Ishikawa (cell line): ENCODE results near the gene KIF1C.

ENCODE experiments used
- CEBPB ChIP-seq: IDR thresholded peaks from 2 replicates; pipeline ENCODE4 v1.6.1; 2012
- CREB1 ChIP-seq: IDR thresholded peaks from 2 replicates; pipeline ENCODE4 v1.6.1; 2012; ENCODE audit warnings: low read depth
- EGR1 ChIP-seq: IDR thresholded peaks from 2 replicates; pipeline ENCODE4 v1.6.1; 2012
- EP300 ChIP-seq: IDR thresholded peaks from 2 replicates; pipeline ENCODE4 v1.6.1; 2012; ENCODE audit warnings: borderline replicate concordance
- FOXM1 ChIP-seq: IDR thresholded peaks from 2 replicates; pipeline ENCODE4 v1.6.1; 2012; ENCODE audit warnings: low read depth, borderline replicate concordance
- NFIC ChIP-seq: IDR thresholded peaks from 2 replicates; pipeline ENCODE4 v1.6.1; 2012
- RAD21 ChIP-seq: IDR thresholded peaks from 2 replicates; pipeline ENCODE4 v1.6.1; 2012; ENCODE audit warnings: low read depth
- TAF1 ChIP-seq: IDR thresholded peaks from 2 replicates; pipeline ENCODE4 v1.6.1; 2012; ENCODE audit warnings: low read depth, mild to moderate bottlenecking
- TCF12 ChIP-seq: IDR thresholded peaks from 2 replicates; pipeline ENCODE4 v1.6.1; 2012; ENCODE audit warnings: low read depth
- TEAD4 ChIP-seq: IDR thresholded peaks from 2 replicates; pipeline ENCODE4 v1.6.1; 2012
- YY1 ChIP-seq: IDR thresholded peaks from 2 replicates; pipeline ENCODE4 v1.6.1; 2012; ENCODE audit warnings: low read depth
- ZBTB7A ChIP-seq: IDR thresholded peaks from 2 replicates; pipeline ENCODE4 v1.6.1; 2012; ENCODE audit warnings: low read depth
- TF ChIP-seq, protein P1 (sequence below): IDR thresholded peaks from 2 replicates; pipeline ENCODE4 v1.6.1; 2012
- TF ChIP-seq, protein P2 (sequence below): IDR thresholded peaks from 2 replicates; pipeline ENCODE4 v1.6.1; 2012; ENCODE audit warnings: low read depth, mild to moderate bottlenecking
- TF ChIP-seq, protein P3 (sequence below): IDR thresholded peaks from 2 replicates; pipeline ENCODE4 v1.6.1; 2012

KIF1C gene

DNA sequence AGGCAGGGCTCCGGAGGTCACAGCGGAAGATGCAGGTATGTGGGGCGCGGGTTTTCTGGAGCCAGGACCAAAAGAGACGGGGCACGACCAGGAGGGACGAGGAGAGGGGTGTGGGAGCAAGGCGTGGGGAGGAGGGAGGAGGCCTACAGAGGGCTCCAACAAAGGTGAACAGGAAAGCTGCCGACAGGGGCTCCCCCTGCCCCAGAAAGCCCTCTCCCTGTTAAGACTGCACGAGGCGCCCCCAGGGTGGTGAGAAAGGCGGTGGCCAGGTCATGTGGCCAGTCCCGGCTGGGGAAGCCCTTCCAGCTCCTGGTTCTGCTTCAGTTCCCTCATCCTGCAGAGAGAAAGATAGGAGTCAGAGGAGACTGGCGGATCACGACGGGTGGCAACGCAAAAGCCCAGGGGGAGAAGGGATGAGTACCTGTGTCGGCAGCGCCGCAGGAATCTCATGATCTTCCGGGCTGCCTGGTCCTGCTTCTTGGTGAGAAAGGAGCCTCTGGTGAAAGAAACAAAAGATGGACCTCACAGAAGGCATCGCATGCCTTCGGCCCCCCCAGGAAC is 29.2 kb upstream of the KIF1C start:
- TF ChIP-seq, protein P1, sequence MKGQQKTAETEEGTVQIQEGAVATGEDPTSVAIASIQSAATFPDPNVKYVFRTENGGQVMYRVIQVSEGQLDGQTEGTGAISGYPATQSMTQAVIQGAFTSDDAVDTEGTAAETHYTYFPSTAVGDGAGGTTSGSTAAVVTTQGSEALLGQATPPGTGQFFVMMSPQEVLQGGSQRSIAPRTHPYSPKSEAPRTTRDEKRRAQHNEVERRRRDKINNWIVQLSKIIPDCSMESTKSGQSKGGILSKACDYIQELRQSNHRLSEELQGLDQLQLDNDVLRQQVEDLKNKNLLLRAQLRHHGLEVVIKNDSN = peak; percentile 72
- no peak for TF ChIP-seq TEAD4
- TF ChIP-seq YY1 = no peak
- TF ChIP-seq ZBTB7A = no peak
- TF ChIP-seq FOXM1 = no peak

DNA sequence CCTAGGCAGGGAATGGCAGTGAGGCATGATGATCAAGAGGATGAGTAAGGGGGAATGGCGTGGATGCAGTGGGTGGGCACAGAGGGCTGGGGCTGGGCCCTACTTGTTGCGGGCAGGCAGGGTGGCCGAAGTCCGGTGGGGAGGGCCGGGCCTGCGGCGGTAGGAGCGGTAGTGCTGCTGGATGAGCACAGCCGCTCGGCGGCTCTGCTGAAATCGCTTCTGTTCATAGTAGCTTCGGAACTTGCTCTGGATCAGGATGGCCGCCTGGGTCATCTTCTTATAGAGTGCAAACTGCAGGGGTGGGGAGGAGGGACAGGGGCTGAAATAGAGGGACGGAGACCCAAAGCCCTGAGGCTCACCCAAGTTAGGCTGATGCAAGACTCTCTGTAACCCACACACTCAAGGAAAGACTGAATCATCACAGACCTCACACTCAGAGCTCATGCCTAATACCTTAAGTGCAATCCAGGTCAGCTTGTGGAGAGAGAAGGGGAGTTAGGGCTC is 28.7 kb upstream of the KIF1C start:
- no peak for TF ChIP-seq ZBTB7A

DNA sequence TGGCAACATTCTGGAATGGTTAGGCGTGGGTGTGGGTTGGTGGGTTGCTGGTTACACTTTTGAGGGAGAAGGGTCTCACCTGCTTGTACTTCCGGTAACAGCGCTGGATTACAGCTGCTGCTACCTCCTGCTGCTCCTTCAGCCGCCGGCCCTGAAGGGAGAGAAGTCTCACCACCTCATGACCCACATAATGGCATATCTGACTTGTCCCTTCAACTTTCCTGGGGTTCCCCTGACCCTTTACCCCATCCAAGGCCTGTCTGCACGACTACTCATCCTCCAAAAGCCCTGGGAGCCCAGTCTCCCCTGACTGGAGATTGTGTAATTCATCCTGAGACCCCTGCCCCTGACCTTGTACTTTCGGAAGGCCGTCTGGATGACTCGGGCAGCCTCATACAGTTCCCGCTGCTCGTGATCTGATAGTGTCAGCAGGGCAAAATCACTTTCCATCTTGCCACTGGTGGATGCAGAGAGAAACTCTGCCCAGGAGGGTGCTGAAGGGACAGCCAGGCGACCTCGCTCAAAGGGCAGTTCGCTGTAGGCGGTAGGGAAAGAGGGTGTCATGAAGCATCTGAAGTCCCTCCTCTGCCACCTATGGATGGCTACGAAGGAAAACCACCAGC is 28.1 kb upstream of the KIF1C start:
- no peak for TF ChIP-seq NFIC
- no peak for TF ChIP-seq FOXM1
- no peak for TF ChIP-seq TEAD4
- TF ChIP-seq, protein P2, sequence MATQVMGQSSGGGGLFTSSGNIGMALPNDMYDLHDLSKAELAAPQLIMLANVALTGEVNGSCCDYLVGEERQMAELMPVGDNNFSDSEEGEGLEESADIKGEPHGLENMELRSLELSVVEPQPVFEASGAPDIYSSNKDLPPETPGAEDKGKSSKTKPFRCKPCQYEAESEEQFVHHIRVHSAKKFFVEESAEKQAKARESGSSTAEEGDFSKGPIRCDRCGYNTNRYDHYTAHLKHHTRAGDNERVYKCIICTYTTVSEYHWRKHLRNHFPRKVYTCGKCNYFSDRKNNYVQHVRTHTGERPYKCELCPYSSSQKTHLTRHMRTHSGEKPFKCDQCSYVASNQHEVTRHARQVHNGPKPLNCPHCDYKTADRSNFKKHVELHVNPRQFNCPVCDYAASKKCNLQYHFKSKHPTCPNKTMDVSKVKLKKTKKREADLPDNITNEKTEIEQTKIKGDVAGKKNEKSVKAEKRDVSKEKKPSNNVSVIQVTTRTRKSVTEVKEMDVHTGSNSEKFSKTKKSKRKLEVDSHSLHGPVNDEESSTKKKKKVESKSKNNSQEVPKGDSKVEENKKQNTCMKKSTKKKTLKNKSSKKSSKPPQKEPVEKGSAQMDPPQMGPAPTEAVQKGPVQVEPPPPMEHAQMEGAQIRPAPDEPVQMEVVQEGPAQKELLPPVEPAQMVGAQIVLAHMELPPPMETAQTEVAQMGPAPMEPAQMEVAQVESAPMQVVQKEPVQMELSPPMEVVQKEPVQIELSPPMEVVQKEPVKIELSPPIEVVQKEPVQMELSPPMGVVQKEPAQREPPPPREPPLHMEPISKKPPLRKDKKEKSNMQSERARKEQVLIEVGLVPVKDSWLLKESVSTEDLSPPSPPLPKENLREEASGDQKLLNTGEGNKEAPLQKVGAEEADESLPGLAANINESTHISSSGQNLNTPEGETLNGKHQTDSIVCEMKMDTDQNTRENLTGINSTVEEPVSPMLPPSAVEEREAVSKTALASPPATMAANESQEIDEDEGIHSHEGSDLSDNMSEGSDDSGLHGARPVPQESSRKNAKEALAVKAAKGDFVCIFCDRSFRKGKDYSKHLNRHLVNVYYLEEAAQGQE = no peak
- no peak for TF ChIP-seq RAD21
- TF ChIP-seq ZBTB7A = no peak
- no peak for TF ChIP-seq EP300
- TF ChIP-seq, protein P1 = no peak

DNA sequence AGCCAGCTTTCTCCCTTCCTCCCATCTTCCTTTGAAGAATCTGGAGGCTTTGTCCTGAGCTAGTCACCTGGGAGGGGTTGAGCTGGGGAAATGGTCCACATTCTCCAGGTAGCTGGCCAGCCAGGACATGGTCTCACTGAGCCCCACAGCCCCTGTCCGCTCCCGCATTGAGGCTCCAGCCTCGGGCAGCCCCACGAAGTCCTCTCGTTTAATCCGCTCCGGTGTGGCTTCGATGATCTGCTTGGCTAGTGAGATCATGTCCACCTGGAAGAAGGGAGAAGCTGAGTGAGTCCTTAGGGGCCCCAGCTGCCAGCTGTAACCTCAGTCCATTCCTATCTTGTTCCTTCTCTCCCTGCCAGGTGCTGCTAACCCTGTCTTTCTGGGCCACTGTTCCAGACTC is 27.5 kb upstream of the KIF1C start:
- no peak for TF ChIP-seq ZBTB7A
- no peak for TF ChIP-seq TEAD4
- TF ChIP-seq TCF12 = no peak
- TF ChIP-seq, protein P3, sequence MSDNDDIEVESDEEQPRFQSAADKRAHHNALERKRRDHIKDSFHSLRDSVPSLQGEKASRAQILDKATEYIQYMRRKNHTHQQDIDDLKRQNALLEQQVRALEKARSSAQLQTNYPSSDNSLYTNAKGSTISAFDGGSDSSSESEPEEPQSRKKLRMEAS = no peak
- no peak for TF ChIP-seq EGR1
- TF ChIP-seq FOXM1 = no peak
- TF ChIP-seq CEBPB = no peak
- no peak for TF ChIP-seq TAF1

DNA sequence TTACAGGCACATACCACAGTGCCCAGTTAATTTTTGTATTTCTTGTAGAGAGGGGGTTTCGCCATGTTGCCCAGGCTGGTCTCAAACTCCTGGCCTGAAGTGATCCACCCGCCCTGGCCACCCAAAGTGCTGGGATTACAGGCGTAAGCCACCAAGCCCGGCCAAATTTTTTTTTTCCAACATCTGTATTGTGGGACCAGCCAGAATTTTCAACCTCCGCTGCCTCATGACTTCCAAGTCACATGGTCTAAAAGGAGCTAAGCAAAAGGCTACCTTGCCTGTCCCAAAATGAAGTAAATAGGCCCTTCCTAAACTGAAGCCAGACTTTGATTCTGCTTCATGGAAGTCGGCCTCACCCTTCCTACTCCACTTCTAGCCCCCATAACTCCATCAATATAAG is 25.9 kb upstream of the KIF1C start:
- no peak for TF ChIP-seq EP300
- no peak for TF ChIP-seq TEAD4
- TF ChIP-seq NFIC = no peak
- TF ChIP-seq FOXM1 = no peak
- TF ChIP-seq, protein P2 = no peak
- no peak for TF ChIP-seq RAD21
- no peak for TF ChIP-seq EGR1
- TF ChIP-seq, protein P1 = no peak
- no peak for TF ChIP-seq ZBTB7A
- no peak for TF ChIP-seq TAF1
- TF ChIP-seq TCF12 = no peak
- TF ChIP-seq, protein P3 = no peak
- TF ChIP-seq CREB1 = no peak
- no peak for TF ChIP-seq CEBPB
- no peak for TF ChIP-seq YY1

DNA sequence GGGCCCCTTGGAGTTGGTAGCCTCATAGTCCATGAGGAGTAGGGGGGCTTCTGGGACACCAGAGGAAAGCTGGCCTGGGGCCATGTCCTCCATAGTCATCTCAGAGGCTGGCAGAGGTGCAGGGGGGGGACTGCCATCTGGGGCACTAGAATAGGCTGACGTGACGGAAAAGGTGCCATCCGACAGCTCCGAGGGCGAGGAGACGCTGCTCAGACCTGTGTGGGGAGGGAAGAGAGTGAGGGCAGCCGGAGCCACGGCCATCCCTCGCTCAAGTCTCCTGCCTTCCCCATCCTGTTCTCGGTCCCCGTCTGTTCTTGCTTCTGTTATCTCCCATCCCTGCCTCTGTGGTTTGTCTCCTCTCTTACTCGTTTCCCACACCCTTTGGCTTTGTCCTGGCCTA is 25.4 kb upstream of the KIF1C start:
- TF ChIP-seq, protein P1 = no peak
- no peak for TF ChIP-seq ZBTB7A
- no peak for TF ChIP-seq EP300
- TF ChIP-seq CEBPB = no peak
- no peak for TF ChIP-seq TCF12
- TF ChIP-seq FOXM1 = no peak
- TF ChIP-seq TEAD4 = no peak
- no peak for TF ChIP-seq EGR1
- TF ChIP-seq CREB1 = no peak
- no peak for TF ChIP-seq TAF1
- no peak for TF ChIP-seq RAD21
- TF ChIP-seq NFIC = no peak
- TF ChIP-seq, protein P2 = no peak
- no peak for TF ChIP-seq YY1
- TF ChIP-seq, protein P3 = no peak
